ENCODE measurements around the gene USP17L15.
A peak's percentile ranks its signal among the peaks of the same experiment; 100 is the strongest.
"Not testable (repeated sequence)": the region's sequence is repeated elsewhere in the genome, so short reads cannot be mapped to it uniquely, and the experiment has no call there.

Gene USP17L15, protein sequence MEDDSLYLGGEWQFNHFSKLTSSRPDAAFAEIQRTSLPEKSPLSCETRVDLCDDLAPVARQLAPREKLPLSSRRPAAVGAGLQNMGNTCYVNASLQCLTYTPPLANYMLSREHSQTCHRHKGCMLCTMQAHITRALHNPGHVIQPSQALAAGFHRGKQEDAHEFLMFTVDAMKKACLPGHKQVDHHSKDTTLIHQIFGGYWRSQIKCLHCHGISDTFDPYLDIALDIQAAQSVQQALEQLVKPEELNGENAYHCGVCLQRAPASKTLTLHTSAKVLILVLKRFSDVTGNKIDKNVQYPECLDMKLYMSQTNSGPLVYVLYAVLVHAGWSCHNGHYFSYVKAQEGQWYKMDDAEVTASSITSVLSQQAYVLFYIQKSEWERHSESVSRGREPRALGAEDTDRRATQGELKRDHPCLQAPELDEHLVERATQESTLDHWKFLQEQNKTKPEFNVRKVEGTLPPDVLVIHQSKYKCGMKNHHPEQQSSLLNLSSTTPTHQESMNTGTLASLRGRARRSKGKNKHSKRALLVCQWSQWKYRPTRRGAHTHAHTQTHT

DNA sequence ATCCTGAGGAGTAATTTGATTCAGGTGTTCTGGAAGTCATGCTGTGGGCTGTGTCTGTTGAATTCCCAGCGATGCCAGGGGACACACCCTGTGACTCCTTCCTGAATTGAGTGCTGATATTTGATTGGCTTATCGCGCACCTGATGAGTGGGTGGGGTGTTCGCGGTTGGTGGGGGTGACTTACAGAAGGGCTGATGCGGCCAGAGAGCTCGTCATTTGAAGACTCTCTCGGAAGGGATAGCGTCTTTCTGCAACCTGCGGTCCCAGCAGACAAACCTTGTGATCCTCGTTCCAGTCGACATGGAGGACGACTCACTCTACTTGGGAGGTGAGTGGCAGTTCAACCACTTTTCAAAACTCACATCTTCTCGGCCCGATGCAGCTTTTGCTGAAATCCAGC lies at the start of gene USP17L15:
Gene USP17L15 (plus strand): TSS at position 301 of the 400 bp plus-strand sequence. CDS start 0 bp downstream, at position 301.
- not testable (repeated sequence) for DNase-seq (ENCODE audit: low read depth); H3K4me3 ChIP-seq (ENCODE audit: low read depth, low read length)

- not testable (repeated sequence) for DNase-seq (ENCODE audit: low read depth); H3K4me3 ChIP-seq (ENCODE audit: low read depth, low read length)
These were observed 23.8 kb upstream of the USP17L15 start, which contains the start of gene USP17L10 for GRCh38 chr4:9210357-9210756. Gene USP17L10, plus strand, starts transcription at chr4:9210657. Its CDS starts 0 bp downstream, at chr4:9210657.

DNA sequence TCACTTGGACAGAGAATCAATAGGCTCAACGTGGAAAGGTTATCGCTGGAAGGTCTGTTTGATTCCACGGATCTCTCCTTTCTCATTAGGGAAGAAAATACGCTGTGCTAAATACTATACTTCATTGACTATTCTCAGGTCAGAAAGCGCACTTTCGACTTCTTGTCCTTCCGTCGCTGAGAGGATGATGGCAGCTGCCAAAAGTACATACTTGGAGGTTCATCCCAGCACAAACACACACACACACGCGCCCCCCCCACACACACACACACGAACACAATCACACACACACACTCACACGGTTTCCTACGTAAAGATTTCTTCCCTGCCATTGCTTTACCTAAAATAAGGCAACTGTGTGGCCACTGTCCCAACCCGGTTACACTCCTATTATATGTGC lies 19.5 kb upstream of the USP17L15 start:
- H3K4me3 ChIP-seq (ENCODE audit: low read depth, low read length); DNase-seq (ENCODE audit: low read depth): not testable (repeated sequence)

DNA sequence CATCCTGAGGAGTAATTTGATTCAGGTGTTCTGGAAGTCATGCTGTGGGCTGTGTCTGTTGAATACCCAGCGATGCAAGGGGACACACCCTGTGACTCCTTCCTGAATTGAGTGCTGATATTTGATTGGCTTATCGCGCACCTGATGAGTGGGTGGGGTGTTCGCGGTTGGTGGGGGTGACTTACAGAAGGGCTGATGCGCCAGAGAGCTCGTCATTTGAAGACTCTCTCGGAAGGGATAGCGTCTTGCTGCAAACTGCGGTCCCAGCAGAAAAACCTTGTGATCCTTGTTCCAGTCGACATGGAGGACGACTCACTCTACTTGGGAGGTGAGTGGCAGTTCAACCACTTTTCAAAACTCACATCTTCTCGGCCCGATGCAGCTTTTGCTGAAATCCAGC lies 19.1 kb upstream of the USP17L15 start, which contains the start of gene USP17L11:
Gene USP17L11 (plus strand): TSS at position 301 of the 400 bp plus-strand sequence. CDS start 0 bp downstream, at position 301.
- DNase-seq (ENCODE audit: low read depth); H3K4me3 ChIP-seq (ENCODE audit: low read depth, low read length): not testable (repeated sequence)

GRCh38 chr4:9219852-9220251 lies 14.3 kb upstream of the USP17L15 start, which contains the start of gene USP17L12:
Gene USP17L12, plus strand, starts transcription at chr4:9220152. Its CDS starts 0 bp downstream, at chr4:9220152.
- not testable (repeated sequence) for H3K4me3 ChIP-seq (ENCODE audit: low read depth, low read length)

DNA sequence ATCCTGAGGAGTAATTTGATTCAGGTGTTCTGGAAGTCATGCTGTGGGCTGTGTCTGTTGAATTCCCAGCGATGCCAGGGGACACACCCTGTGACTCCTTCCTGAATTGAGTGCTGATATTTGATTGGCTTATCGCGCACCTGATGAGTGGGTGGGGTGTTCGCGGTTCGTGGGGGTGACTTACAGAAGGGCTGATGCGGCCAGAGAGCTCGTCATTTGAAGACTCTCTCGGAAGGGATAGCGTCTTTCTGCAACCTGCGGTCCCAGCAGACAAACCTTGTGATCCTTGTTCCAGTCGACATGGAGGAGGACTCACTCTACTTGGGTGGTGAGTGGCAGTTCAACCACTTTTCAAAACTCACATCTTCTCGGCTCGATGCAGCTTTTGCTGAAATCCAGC lies 9.6 kb upstream of the USP17L15 start, which contains the start of gene USP17L13:
Gene USP17L13 (plus strand): TSS at position 301 of the 400 bp plus-strand sequence. CDS start 0 bp downstream, at position 301.
- not testable (repeated sequence) for H3K4me3 ChIP-seq (ENCODE audit: low read depth, low read length)

More at GRCh38 chr4:9219852-9220251, 14.3 kb upstream of the USP17L15 start, which contains the start of gene USP17L12:
- not testable (repeated sequence) for DNase-seq (ENCODE audit: low read depth)

GRCh38 chr4:9230249-9230648 lies 3.9 kb upstream of the USP17L15 start:
- not testable (repeated sequence) for H3K4me3 ChIP-seq (ENCODE audit: low read depth, low read length); DNase-seq (ENCODE audit: low read depth)

More for the DNA sequence above, 9.6 kb upstream of the USP17L15 start, which contains the start of gene USP17L13:
- not testable (repeated sequence) for DNase-seq (ENCODE audit: low read depth)

DNA sequence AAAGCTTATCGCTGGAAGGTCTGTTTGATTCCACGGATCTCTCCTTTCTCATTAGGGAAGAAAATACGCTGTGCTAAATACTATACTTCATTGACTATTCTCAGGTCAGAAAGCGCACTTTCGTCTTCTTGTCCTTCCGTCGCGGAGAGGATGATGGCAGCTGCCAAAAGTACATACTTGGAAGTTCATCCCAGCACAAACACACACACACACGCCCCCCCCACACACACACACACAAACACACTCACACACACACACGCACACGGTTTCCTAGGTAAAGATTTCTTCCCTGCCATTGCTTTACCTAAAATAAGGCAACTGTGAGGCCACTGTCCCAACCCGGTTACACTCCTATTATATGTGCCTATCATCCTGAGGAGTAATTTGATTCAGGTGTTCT lies 4.3 kb downstream of the USP17L15 start:
- H3K4me3 ChIP-seq (ENCODE audit: low read depth, low read length): not testable (repeated sequence)
- DNase-seq (ENCODE audit: low read depth): peak; percentile 1

DNA sequence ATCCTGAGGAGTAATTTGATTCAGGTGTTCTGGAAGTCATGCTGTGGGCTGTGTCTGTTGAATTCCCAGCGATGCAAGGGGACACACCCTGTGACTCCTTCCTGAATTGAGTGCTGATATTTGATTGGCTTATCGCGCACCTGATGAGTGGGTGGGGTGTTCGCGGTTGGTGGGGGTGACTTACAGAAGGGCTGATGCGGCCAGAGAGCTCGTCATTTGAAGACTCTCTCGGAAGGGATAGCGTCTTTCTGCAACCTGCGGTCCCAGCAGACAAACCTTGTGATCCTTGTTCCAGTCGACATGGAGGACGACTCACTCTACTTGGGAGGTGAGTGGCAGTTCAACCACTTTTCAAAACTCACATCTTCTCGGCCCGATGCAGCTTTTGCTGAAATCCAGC lies 9.4 kb downstream of the USP17L15 start, which contains the start of gene USP17L17:
Gene USP17L17 (plus strand): TSS at position 301 of the 400 bp plus-strand sequence. CDS start 0 bp downstream, at position 301.
- not testable (repeated sequence) for DNase-seq (ENCODE audit: low read depth); H3K4me3 ChIP-seq (ENCODE audit: low read depth, low read length)

DNA sequence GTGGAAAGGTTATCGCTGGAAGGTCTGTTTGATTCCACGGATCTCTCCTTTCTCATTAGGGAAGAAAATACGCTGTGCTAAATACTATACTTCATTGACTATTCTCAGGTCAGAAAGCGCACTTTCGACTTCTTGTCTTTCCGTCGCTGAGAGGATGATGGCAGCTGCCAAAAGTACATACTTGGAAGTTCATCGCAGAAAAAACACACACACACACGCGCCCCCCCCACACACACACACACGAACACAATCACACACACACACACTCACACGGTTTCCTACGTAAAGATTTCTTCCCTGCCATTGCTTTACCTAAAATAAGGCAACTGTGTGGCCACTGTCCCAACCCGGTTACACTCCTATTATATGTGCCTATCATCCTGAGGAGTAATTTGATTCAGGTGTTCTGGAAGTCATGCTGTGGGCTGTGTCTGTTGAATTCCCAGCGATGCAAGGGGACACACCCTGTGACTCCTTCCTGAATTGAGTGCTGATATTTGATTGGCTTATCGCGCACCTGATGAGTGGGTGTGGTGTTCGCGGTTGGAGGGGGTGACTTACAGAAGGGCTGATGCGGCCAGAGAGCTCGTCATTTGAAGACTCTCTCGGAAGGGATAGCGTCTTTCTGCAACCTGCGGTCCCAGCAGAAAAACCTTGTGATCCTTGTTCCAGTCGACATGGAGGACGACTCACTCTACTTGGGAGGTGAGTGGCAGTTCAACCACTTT lies 13.9 kb downstream of the USP17L15 start, which contains the start of gene USP17L18:
Gene USP17L18 (plus strand): TSS at position 678 of the 728 bp plus-strand sequence. CDS start 0 bp downstream, at position 678.
- H3K4me3 ChIP-seq (ENCODE audit: low read depth, low read length): not testable (repeated sequence)
- DNase-seq (ENCODE audit: low read depth): peak; percentile 1

GRCh38 chr4:9253078-9253477 lies 18.9 kb downstream of the USP17L15 start, which contains the start of gene USP17L19:
Gene USP17L19, plus strand, starts transcription at chr4:9253378. Its CDS starts 0 bp downstream, at chr4:9253378.
- H3K4me3 ChIP-seq (ENCODE audit: low read depth, low read length); DNase-seq (ENCODE audit: low read depth): not testable (repeated sequence)

- not testable (repeated sequence) for H3K4me3 ChIP-seq (ENCODE audit: low read depth, low read length)
These were observed 23.6 kb downstream of the USP17L15 start, which contains the start of gene USP17L20 for GRCh38 chr4:9257824-9258223. Gene USP17L20, plus strand, starts transcription at chr4:9258124. Its CDS starts 0 bp downstream, at chr4:9258124.

GRCh38 chr4:9262572-9262971 lies 28.4 kb downstream of the USP17L15 start, which contains the start of gene USP17L21:
Gene USP17L21, plus strand, starts transcription at chr4:9262872. Its CDS starts 0 bp downstream, at chr4:9262872.
- H3K4me3 ChIP-seq (ENCODE audit: low read depth, low read length); DNase-seq (ENCODE audit: low read depth): not testable (repeated sequence)

More at GRCh38 chr4:9257824-9258223, 23.6 kb downstream of the USP17L15 start, which contains the start of gene USP17L20:
- not testable (repeated sequence) for DNase-seq (ENCODE audit: low read depth)

DNA sequence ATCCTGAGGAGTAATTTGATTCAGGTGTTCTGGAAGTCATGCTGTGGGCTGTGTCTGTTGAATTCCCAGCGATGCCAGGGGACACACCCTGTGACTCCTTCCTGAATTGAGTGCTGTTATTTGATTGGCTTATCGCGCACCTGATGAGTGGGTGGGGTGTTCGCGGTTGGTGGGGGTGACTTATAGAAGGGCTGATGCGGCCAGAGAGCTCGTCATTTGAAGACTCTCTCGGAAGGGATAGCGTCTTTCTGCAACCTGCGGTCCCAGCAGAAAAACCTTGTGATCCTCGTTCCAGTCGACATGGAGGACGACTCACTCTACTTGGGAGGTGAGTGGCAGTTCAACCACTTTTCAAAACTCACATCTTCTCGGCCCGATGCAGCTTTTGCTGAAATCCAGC lies 33.1 kb downstream of the USP17L15 start, which contains the start of gene USP17L22:
Gene USP17L22 (plus strand): TSS at position 301 of the 400 bp plus-strand sequence. CDS start 0 bp downstream, at position 301.
- not testable (repeated sequence) for DNase-seq (ENCODE audit: low read depth)

GRCh38 chr4:9271719-9272118 lies 37.5 kb downstream of the USP17L15 start:
- H3K4me3 ChIP-seq (ENCODE audit: low read depth, low read length); DNase-seq (ENCODE audit: low read depth): not testable (repeated sequence)

More for the DNA sequence above, 33.1 kb downstream of the USP17L15 start, which contains the start of gene USP17L22:
- H3K4me3 ChIP-seq (ENCODE audit: low read depth, low read length): not testable (repeated sequence)
